ENCODE results near the gene PDZD7.

Gene PDZD7

DNA sequence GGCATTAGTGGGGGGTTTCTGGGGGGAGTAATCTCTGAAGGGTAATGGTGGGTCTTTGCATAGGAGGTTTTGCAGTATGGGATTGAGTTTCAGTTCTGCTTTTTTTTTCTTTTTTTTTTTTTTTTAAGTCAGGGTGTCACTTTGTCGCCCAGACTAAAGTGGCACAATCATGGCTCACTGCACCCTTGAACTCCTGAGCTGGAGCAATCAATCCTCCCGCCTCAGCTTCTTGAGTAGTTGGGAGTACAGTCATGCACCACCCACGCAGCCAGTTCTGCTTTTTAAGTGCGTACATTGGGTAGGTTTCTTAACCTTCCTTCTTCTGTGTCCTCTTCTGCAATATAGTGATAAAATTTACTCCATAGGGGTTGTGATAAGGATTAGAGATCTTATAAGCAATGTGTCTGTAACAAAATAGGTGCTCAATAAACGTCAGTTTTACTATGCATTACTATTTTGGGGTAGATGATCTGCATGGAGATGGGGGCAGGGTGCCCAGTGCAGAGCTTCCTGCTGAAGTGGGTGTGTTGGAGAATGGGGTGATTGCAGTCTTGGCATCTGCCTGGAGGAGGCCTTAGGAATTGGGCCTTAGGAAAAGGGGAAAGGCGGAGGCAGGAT is 40.4 kb upstream of the PDZD7 start:
- no peak overlapping the region for H3K27ac ChIP-seq
- TF ChIP-seq, protein P1, sequence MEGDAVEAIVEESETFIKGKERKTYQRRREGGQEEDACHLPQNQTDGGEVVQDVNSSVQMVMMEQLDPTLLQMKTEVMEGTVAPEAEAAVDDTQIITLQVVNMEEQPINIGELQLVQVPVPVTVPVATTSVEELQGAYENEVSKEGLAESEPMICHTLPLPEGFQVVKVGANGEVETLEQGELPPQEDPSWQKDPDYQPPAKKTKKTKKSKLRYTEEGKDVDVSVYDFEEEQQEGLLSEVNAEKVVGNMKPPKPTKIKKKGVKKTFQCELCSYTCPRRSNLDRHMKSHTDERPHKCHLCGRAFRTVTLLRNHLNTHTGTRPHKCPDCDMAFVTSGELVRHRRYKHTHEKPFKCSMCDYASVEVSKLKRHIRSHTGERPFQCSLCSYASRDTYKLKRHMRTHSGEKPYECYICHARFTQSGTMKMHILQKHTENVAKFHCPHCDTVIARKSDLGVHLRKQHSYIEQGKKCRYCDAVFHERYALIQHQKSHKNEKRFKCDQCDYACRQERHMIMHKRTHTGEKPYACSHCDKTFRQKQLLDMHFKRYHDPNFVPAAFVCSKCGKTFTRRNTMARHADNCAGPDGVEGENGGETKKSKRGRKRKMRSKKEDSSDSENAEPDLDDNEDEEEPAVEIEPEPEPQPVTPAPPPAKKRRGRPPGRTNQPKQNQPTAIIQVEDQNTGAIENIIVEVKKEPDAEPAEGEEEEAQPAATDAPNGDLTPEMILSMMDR (conservative IDR thresholded peaks at IDR 0.05): no peak
- no peak for TF ChIP-seq ZFX (IDR thresholded peaks at IDR 0.05)

DNA sequence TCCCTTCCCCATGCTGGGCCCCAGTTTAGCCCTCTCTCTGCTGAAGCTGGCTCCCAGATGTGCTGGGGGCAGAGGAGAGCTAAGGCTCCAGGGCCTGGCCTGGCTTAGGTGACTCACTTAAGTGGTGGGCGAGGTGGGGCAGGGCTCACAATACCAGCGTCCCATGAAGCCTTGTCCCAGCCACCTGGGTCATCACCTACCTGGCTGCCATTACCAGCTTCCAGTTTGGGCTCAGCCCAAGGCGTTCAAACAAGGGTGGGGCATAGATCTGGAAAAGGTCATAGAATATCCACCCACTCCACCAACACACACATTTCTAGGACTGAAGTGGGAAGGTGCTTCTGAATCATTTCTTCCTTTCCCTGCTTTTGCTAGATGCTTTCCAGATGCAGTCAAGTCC is 39.2 kb upstream of the PDZD7 start:
- no peak overlapping the region for H3K27ac ChIP-seq
- TF ChIP-seq, protein P1 (conservative IDR thresholded peaks at IDR 0.05): no peak
- TF ChIP-seq ZFX (IDR thresholded peaks at IDR 0.05): no peak

DNA sequence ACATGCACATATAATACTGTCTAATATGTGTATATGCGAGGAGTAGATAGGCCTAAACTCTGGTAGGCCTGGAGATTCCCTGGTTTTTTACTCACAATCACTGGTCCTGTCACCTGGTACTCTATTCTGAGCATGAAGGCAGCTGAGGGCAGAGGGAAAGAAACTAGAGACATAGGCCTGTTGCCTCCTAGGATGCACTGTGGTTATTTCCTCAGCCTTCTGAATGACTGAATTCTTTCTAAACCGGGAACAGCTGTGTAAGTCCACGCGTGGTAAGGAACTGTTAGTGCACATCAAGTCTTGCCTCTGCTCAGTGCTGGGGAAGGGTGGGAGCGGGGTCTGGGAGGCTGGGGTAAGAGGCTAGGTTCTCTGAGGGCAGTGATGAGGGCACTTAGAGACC is 38.5 kb upstream of the PDZD7 start:
- no peak overlapping the region for H3K27ac ChIP-seq
- TF ChIP-seq ZFX (IDR thresholded peaks at IDR 0.05): no peak
- TF ChIP-seq, protein P1 (conservative IDR thresholded peaks at IDR 0.05): no peak

DNA sequence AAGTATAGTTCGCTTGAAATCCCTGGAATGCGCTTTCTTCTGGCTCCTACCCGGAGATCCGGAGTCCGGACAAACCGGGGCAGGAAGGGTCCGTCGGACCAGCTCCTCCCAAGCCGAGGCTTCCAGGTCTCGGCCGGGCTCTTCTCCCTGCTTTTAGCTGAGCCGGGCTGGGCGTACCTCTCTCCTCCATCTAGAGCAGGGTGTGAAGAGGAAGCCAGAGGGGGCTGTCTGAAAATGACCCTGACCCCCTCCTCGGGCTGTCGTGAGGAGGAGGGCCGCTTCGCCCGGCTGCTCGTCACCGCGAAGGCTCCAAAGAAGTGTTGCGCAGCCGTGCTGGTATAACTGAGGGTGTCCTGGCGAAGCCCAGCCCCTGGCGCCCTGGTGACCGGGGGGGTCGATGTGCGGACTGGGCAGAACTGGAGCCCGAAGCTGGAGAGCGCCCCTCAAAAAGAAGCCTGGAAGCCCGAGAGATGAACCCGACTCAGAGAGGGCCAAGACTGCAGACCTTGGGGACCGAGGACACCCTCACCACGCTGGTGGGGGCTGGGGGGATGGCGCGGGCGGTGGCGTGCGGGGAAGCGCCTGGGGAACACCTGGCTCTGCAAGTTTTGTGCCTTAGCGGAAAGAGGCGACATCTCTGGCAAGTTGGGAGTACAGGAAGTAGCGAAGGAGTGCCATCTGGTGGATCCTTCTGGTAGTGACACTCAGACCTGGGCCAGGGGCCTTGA is 36.6 kb upstream of the PDZD7 start:
- peak overlapping the region; percentile 99 for H3K27ac ChIP-seq
- no peak for TF ChIP-seq ZFX (IDR thresholded peaks at IDR 0.05)
- TF ChIP-seq, protein P1 (conservative IDR thresholded peaks at IDR 0.05): peak; percentile 77

DNA sequence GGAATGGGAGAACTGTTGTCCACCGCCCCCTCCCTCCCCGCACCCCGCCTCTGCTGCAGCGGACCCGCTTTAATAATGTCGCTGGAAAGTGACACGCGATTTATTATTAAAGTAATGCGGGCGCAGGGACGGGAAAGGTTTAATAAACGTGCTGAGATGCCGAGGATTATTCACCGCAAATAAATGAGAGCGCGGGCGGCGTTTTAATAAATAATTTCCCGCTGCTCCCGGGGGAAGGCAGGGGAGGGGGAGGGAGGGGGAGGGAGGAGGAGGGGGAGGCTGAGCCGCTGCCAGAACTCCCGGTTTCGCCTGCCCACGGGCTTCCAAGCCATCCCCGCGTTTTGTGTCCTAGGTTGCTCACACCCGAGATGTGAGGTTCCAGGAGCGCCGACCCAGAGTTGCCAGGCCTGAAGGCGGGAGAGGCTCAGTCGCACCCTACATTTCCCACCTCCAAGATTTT is 36.0 kb upstream of the PDZD7 start:
- TF ChIP-seq, protein P1 (conservative IDR thresholded peaks at IDR 0.05): no peak
- no peak for TF ChIP-seq ZFX (IDR thresholded peaks at IDR 0.05)
- peak overlapping the region; percentile 99 for H3K27ac ChIP-seq

DNA sequence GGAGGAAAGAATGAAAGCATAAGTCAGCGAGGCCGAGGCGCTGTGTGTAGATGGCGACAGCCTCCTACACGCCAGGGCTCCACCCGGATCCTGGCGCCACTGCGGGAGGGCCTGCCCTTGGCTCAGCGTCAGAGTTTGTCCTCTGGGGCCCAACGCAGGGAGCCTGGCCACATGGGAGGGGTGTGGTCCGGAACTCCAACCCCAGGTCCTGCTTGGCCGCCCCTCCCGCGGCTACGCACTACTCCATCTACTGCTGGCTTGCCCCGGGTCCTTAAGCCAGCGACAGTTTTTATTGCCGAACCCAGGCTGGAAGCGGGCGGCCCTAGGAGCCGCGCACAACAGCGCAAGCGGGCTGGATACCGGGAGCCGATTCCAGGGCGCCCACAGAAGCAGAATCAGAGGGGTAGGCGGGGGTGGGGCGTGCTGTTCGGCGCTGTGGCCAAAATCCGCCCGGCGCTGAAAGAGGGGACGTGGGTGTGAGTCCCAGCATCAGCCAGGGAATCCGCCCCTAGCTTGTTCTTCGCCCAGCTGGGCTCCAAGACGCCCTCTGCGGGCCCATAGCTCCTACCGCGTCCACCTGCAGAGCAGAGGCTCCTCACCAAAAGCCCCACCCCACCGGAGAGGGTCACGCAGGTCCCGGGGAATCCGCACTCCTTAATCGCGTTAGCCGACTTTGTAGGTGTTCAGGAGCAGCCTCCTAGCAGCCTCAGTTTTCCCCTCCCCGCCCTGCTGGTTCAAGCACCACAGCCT is 35.4 kb upstream of the PDZD7 start:
- TF ChIP-seq, protein P1 (conservative IDR thresholded peaks at IDR 0.05): peak; percentile 37
- TF ChIP-seq ZFX (IDR thresholded peaks at IDR 0.05): no peak
- peak overlapping the region; percentile 99 for H3K27ac ChIP-seq
